CD4-positive, alpha-beta T cell treated with Interleukin-21 for 1 hour (primary cell): ENCODE results near the gene VPS35.
A peak's percentile ranks its signal among the peaks of the same experiment; 100 is the strongest.
"Not testable (repeated sequence)": the region's sequence is repeated elsewhere in the genome, so short reads cannot be mapped to it uniquely, and the experiment has no call there.

Experiments
- DNase-seq: peaks from one replicate; pipeline ENCODE4 v3.0.0-alpha.2; 2020

The VPS35 gene

DNA sequence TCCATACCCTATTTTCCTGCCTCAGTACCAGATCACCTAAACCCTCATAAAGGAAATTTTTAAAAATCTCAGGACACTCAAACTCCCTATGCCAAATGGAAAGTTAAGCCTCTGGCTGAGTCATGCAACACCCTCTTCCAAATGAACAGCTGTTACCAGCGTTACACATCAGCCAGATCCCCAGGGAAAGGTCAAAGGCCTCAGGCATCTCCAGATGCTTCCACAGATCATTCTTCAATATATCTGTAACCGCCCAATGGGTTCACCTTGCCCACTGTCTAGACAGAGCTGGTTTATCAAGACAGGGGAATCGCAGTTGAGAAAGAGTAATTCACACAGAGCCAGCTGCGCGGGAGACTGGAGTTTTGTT, 38.7 kb downstream of the VPS35 start:
- no peak for DNase-seq

DNA sequence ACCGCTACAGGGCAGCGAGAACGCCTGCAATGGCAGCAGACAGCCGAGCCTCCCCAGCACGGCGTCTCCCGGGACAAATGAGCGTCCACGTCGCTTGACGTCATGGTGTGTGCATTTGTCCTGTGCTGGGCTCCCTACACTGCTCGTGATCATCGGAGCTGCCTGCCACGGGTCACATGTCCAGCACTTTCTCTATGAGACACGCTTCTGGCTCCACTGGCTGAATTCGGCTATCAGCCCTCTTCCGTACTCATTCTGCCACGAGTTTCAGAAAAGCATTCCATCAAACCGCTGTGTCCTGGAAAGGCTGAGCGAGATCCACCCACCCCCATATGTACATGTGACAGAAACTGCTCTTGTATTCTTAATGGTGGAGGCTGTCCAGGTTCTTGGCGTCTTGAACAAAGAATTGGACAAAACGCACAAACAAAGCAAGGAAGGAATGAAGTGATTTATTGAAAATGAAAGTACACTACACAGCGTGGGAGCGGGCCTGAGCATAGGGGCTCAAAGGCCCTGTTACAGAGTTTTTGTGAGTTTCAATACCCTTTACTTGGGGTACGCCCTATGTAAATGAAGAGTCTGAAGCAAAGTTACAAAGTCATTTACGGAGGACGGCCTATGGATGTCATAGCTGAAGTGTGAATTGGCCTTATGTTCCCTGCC, 39.3 kb downstream of the VPS35 start:
- DNase-seq, result no peak

DNA sequence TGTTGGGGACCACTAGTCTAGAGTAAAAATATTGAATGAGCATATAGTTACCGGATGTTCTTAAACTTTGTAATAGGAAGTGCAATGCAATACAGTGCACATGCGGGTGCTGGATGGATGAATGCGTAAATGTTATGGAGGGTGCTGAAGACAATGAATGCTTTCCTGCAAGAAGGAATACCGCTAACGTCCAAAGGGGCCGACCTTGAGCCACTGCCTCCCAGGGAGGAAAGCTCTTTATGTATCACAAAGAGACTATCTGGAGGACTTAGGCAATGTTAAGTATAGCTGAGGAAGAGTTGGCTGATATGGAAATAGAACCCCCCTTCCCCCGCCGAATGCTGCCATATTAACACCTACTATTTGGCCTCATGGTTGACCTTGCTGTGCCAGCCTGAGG, 40.3 kb downstream of the VPS35 start:
- no peak for DNase-seq

DNA sequence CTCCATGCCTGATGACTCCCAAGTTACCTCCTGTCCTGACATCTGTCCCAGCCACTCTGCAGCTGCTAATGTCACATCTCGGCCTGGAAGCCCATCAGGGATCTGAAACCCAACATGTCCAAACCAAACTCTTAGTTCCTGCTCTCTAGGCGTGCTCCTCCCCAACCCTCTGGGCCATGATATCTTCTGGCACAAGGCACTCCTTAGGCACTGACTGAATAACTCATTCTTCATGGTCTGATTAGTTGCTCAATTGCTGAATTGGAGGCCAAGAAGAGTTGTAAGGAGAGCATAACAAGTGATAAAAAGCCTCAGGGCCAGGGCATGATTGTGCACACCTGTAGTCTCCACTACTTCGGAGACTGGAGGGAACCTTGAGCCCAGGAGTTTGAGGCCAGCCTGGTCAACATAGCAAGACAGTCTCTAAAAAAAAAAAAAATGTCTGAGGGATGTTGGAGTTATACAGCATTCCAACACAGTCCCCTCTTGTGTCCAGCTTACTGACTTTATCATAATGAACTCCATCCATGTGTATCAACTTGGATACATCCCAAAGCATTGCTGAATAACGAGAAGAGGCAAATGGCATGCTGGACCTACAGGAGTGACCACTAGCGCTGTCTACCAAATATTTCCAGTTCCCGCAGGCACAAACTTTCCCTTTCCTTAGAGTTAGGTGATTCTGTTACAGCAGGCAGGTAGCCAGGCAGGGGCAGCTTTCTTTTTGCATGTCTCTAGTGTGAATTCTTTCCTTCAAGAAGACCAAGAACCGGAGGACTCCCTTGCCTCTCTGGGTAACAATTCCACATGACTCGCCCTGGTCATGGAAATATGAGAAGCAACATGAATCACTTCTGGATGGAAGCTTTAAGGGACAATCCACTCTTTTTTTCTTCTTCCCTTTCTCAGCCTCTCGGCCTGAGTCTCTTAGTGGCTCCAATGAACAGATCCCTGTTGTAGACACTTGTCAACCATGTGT, 49.7 kb downstream of the VPS35 start:
- DNase-seq, result no peak

DNA sequence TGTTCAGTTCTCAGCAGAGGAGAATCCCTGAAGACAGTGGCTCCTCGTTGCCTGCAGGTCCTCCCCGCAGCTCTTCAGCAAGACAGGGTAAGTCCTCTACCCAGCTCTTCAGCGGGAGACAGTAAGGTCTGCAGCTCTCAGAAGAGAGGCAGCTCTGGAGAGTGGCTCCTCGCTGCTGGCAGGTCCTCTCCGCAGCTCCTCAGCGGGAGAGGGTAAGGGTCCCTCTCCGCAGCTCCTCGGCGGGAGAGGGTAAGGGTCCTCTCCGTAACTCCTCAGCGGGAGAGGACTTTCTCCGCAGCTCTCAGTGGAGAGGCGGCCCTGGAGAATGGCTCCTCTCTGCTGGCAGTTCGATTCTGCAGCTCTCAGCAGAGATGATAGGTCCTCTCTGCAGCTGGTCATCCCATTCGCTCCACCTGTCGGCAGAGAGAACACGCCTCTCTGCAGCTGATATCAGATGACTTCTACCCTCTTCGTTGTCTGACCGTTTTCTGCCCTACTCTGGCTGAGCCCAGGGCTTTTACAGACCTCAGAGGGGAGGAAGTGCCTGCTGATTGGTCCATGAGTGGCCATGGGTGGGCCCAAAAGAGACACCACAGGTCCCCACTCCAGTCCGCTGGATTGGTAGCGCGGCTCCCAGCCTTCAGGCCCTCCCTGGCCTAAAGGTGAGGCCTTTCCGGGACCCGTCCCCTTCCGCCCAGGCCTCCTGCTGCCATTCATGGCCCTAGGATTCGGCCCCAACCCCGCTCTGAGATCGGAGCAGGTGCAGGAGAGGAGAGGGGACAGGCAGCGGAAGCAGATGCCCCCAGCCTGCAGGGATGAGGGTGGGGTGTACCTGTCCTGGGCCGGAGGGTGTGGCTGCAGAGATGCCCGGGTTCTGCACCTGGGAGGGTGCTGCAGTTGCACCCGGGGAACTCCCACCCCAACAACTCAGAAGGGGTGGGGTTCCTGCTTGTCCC, 55.9 kb downstream of the VPS35 start:
- DNase-seq, result no peak

DNA sequence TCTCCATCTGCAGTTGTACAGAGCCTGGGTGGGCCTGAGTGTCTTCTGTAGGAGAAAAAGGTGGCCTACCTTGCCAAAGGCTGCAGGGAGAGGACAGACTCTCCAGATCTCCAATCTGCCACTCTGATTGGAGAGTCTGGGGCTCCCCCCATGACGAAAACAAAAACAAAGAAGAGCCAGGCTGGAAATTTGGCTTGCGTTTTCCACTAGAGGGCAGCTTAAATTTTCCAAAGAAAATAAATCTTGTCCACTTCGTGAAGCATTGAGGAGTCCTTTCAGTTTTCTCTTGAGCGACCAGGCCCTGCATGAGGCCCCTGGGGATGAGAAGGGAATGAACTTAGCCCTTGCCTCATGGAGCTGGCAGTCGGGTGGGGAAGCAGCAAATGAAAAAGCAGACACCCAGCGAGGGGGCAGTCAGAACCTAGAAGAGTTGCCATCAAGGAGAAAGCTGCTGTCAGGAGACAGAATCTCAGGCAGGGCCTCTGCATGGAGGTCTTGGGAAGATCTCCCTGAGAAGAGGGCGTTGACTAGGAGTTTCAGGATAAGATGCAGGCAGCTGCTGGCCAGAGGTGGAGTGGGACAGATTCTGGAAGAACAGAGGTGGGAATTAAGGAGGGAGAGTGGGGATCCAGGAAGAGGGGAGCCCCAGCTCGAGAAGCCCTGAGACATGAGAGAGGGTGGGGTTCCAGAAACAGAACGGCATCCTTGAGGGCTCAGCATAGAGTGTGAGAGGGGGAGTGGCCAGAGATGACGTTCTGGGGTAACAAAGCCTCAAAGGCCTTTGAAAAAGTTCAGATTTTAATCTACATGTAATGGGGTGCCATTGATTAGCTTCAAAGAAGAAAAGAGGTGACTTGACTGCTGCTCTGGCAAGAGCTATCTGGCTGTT, 59.4 kb downstream of the VPS35 start:
- no peak for DNase-seq

DNA sequence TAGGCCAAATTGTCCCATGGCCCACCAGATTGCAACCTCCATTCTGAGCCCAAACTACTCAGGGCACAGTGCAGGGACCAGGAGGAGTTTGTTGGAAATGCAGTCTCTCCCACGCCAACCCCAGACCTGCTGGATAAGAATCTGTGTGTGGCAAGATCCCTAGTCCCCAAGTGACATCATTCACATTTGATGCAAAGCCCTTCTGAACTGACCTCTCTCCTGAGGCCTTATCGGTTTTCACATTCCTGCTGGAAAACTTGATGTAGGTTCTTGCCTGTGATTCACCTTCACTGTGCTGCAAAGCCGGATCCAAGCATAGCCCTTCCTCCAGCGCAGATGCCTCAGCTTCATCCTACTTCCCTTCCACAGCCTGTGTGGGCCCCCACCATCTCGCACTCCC, 61.2 kb downstream of the VPS35 start:
- DNase-seq, result no peak

DNA sequence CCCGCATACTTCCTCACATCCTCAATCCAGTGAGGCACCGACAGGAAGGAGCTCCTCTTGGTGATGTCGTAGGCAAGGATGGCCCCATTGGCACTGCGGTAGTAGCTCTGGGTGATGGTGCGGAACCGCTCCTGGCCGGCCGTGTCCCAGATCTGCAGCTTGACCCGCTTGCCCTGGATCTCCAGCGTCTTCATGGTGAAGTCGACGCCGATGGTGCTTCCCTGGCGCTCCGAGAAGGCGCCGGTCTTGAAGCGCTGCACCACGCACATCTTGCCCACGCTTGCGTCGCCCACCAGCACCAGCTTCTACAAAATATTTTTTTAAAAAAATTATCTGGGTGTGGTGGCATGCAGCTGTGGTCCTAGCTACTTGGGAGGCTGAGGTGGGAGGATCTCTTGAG, 62.3 kb downstream of the VPS35 start:
- not testable (repeated sequence) for DNase-seq

DNA sequence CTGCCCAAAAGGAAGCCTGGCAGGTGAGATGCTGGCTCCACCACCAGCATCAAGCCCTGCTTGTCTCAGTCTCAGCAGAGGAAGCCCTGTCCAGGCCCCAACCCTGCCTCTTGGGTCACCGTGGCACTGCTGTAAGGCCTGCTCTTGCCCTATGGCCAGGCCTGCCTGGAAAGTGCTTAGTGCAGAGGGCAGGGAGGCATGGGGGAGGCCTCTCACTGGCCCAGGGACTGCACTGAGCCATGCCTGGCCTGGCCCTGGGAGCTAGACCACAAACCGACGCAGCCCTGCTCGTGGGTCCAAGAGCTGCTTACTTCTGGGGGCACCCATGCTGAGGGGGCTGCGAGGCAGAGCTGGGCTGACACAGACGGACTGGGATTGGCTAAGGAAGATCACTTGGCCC, 64.1 kb downstream of the VPS35 start:
- not testable (repeated sequence) for DNase-seq

DNA sequence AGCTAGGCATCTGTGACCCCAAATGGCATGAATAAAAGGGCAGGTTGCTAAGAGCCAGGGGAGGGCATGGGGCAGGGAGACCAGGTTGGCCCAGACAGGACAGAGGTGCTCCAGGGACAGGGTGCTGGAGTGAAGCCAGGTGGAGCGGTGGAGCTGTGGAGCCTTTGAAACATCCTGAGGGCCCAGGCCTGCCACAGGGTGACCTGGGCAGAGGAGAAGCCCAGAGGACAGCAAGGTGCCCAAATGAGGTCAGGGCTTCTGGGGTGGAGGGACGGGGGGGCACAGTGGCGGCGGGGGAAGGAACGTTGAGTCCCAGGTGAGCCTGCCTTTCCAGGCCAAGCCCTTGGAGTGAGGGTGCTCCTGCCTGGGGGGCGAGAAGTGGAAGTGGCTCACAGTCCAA, 65.3 kb downstream of the VPS35 start:
- not testable (repeated sequence) for DNase-seq

DNA sequence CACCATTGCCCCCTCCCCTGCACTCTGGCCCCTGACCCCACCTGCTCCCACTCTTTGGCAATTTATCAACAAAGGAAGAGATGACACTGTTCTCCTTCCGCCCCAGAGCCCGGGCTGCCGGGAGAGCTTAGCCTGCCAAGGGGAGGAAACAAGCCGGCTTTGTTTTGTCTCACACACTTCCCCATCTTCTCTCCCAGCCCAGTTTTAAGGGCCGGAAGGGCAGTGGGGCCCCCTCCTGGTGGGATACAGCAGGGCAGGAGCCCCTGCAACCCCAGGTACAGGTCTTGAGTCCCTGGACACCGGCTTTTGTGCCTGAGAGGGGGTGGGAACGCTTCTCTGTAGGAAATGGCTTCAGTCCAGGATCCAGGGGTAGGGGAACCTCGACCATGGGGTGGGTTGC, 65.7 kb downstream of the VPS35 start:
- DNase-seq, result not testable (repeated sequence)

DNA sequence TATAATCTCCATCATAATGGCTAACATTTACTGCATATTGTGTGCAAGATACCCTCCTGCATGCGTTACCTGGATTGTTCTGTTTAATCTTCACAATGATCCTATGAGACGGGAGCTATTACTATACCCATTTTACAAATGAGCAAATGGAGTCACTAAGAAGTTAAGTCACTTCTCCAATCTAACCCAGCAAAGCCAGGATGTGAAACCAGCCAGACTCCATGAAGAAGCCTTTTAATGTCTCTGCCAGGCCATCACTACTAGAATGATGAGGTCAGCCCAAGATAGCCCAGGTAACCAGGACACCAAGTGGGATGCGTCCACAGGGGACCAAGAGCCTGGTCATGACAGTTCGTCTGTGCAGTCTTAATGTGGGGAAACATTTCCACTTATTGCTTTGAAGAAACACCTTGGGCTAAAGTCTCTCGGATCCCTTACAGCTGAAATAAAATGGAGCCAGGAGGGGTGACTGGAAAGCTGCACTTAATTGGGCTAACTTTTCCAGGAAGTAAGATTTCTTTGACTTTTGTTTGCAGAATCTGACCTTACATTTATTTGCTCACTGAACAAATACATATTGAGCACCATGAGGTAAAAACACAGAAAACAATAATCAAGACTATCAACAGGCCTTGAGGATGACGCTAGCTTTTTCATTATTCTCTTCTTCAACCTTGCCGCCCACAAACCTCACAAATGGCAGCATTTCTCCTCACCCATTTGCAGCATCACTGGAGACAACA, 66.9 kb downstream of the VPS35 start:
- DNase-seq, result no peak

DNA sequence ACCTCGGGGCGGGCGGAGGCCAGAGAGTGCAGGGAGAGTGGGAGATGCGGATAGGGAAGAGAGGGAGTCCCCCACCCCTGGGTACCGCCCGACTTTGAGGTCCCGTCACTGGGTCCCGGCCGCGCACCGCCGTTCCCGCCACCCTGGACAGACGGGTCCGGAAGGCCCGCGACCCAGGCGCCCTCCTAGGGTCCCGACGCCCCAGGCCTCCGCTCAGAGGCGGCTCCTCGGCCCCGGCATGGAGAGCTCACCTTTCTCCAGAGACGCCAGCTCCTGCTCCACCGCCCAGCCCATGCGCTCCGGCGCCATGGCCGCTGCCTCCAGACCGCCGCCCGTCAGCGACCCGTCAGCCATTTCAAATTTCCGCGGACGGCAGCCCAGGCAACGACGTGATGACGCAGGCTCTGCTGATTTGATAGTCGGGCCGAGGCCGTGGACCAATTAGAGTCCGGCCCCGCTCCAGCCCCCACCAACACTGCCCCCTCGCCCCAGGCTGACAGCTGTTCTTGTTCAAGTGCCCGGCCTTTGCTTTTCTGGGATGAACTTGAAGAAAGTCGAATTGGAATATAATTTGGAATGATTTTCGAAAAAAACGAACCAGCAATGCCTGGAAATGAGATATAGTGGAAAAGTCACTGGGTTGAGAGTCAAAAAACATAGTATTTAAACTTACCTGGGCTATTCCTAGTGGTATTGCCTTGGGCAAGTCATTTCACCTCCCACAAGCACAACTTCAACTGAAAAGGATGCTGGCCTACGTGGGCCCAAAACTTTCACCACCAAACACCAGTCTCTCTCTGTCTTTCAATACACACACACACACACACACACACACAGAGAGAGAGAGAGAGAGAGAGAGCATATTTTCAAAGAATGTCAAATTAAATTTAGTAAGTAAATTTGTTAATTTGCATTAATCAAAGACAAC, 67.7 kb downstream of the VPS35 start, which contains the start of gene SHCBP1:
TSS of gene SHCBP1 (minus strand) at position 374 of the 928 bp plus-strand sequence. CDS start at position 354, 20 bp downstream.
- peak; percentile 72 for DNase-seq

DNA sequence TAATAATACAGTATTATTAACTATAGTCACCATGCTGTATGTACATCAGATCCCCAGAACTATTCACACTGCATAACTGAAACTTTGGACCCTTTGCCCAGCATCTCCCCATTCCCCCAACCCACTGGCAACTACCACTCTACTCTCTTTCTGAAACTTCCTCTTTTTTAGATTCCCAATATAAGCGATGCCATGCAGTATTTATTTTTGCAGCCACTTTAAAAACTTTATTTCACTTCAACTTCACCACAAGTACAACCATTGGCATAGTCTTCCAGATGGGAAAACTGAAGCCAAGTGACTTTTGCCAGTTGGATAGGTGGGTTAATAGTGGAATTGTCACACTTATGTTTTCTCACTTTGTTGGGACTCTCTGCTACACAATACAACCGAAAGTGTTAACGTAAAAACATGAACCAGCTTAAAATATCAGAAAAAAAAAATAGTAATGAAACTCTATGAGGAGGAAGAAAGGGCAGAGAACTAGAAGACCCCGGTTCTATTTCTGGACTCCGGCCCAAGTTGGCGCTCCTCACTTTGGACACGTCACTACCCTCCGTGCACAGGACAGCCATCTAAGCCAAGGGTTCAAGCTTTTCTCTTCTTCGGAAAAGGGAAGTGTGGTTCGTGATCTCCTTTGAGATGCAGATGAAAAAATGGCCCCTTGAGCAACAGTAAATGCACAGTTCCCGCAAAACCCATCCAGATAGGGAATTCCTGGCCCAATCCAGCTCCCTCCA, 68.5 kb downstream of the VPS35 start:
- DNase-seq, result no peak

DNA sequence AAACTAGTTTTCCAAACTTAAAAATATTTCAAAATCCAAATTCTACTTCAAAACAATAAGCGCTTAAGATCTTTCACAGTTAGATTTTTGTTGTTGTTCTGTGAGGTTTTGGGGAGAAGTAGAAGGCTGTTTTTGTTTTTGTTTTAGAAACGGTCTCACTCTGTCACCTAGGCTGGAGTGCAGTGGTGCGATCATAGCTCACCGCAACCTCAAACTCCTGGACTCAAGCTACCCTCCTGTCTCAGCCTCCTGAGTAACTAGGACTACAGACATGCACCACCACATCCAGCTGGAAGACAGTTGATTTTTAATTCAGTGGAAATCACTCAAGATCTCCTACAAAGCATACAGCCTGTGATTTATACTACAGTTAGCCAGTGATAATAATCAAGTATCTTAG, 70.5 kb downstream of the VPS35 start:
- no peak for DNase-seq

DNA sequence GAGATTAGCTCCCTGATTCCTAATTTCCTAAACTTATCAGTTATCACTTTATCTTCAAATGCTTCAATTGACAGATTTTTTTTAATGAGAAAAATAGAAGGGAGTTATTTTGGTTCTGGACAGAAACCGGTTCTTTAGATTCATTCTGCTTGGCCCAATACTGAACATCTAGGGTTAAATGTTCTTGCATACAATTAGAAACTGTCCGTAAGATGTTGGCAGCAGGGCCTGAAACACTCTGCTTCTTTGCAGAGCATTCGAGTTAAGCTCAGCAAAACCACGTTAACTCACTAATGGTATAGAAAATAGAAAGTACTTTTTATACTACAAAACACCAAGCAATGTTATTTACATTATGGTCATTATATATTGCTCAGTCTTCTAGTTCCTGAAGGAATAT, 75.0 kb downstream of the VPS35 start:
- no peak for DNase-seq

DNA sequence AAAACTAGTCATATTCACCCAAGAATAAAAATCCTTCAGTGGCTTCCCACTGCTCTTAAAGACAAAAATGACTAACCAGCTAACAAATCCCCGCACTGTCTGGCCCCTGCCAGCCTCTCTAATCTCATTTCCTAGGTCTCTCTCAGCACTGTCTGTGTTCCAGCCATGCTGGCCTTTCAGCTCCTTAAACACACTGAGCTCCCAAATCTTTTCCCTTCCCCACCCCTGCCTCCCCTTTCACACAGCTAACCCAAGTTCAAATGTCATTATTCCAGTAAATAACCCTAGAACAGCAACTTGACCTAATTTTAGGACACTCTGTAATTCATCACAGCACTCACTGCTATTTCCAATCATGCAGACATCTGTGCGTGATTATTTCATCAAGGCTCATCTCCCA, 75.6 kb downstream of the VPS35 start:
- DNase-seq, result no peak

DNA sequence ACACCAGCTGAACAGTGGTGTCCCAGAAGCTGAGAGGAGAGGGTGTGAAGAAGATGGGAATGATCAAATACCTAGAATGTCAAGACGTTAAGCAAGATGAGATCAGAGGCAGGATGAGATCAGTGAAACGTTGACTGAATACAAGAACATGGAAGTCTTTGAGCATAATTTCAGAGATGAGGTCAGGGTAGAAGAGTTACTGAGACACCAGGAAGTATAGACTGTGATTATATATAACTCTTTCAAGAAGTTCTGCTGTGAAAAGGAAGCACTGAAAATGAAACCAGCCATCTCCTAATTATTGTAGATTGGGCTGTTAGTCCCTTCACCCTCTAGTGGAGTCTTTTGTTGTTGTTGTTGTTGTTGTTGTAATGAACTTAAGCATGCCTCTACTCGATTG, 76.9 kb downstream of the VPS35 start:
- peak; percentile 7 for DNase-seq

DNA sequence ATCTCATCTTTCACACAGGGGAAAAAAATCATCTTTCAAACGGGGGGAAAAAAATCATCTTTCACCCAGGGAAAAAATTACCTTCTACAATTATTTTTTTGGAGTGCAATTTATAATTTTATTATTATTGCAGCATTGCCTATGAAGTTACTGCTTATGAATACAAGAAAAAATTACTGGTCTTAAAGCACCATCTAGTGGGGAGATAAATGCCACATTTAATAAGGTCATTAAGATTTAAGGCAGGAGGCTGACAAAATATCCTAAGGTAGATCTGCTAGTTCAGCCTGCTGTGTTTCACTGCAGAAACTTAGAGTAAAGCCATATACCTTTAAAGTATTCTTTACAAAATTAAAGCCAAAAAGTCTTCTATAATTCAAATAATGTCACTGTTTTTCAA, 81.4 kb downstream of the VPS35 start:
- peak; percentile 60 for DNase-seq
